Heart left ventricle (tissue), 13 donors: ENCODE data around the gene DDX54.

Experiments used
- POLR2A ChIP-seq, 2 donors: fragments of 450-650 bp; IDR thresholded peaks; one replicate each; pipeline ENCODE4 v1.6.1; 2017; ENCODE audit warnings: antibody characterized with exemption in 2 of 2, mild to moderate bottlenecking in 2 of 2, moderate library complexity in 2 of 2
- TF ChIP-seq, protein P1 (sequence below), 12 donors: fragments of 200-600 bp; sonication (generic) in 4 of 12; IDR thresholded peaks; one replicate each; pipeline versions ENCODE4 v1.5.0 to v1.8.0; 2018 to 2022; ENCODE audit warnings: antibody characterized with exemption in 12 of 12, mild to moderate bottlenecking in 5 of 12
- donor health status: ischemic (EF 13 %, LVEDD 7.1; RV severe dilation, severe dysfunction).
- donor health status: DM: no; HTN: yes; CAD: no.
- donor health status: DM: no; HTN: no; CAD: no.
- donor health status: ischemic (EF 25% LVEDD 6.9; RV normal size, moderate dysfunction).
- donor health status: ischemic (EF 25% LVEDD 5.7; RV mildly dilated, moderate dysfunction).
- donor health status: ischemic (EF 35%, LVEDD 5.7; RV mildly dilated, moderate dysfunction).
- donor health status: nonischemic (EF 11% LVEDD 7.7; RV severe dilation, severe dysfunction).
- donor health status: DM: yes; HTN: yes; CAD: no.
- donor health status: PGD.
- donor health status: ischemic (EF 29% LVEDD 5.4; RV normal size, mild dysfunction).
- donor health status: nonischemic (EF 23%, LVEDD 6.1; RV moderate dilation, normal function).

DNA sequence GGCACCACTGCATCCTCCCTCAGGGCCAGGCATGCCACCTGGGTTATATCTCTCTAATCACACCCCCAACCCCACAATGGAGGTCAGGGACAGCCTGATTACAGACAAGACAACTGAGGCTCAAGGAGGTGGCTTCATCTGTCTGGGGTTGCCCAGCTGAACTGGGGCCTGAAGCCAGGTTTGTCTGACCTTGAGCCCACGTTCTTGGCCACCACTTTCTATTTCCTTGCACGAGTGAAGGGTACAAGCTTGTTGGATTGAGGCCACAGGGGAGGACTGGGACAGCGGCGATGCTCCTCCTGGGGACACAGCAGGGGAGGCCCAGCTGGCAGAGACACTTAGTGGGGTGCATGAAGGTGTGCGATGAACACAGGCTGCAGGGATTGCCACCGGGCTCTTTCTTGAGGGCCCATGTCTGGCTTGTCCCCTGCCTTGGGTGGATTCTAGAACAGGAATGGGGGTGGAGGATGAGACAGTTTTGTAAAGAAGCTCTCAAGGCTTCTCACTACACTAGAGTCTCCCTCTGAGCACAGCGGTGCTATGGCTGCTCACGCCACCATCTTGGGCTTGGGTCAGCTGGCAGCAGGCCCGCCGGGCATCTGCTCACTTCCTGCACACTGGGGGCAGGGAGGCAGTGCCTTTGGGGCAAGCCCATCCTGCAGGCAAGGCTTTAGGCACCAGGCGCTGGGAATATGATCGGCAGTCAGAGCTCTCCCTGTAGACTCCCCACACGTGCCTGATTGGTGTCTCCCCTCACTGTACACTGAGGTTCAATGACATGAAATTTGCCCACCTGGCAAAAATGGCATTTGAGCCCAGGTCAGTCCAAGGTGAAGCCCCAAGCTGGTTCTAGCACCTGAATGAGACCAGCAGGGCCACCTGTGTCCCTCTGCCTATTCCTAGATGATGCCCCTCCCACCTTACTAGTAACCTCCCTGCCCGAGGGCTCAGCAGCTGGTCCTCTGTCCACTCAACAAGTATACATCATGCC lies 16.2 kb upstream of the DDX54 start:
- TF ChIP-seq, protein P1, sequence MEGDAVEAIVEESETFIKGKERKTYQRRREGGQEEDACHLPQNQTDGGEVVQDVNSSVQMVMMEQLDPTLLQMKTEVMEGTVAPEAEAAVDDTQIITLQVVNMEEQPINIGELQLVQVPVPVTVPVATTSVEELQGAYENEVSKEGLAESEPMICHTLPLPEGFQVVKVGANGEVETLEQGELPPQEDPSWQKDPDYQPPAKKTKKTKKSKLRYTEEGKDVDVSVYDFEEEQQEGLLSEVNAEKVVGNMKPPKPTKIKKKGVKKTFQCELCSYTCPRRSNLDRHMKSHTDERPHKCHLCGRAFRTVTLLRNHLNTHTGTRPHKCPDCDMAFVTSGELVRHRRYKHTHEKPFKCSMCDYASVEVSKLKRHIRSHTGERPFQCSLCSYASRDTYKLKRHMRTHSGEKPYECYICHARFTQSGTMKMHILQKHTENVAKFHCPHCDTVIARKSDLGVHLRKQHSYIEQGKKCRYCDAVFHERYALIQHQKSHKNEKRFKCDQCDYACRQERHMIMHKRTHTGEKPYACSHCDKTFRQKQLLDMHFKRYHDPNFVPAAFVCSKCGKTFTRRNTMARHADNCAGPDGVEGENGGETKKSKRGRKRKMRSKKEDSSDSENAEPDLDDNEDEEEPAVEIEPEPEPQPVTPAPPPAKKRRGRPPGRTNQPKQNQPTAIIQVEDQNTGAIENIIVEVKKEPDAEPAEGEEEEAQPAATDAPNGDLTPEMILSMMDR (IDR thresholded peaks at IDR 0.05): no peak
- no peak for TF ChIP-seq POLR2A (IDR thresholded peaks at IDR 0.05)
